ENCODE measurements around the gene E2F6.

E2F6 gene

GRCh38 chr2:11450791-11451190 lies 15.2 kb downstream of the E2F6 start:
- DNase-seq: no peak

GRCh38 chr2:11446733-11447248 lies 19.2 kb downstream of the E2F6 start:
- peak; percentile 69 for DNase-seq

GRCh38 chr2:11444737-11445136 lies 21.2 kb downstream of the E2F6 start:
- no peak for DNase-seq

GRCh38 chr2:11438555-11439080 lies 27.3 kb downstream of the E2F6 start:
- DNase-seq: no peak

- DNase-seq: no peak
These were observed 28.4 kb downstream of the E2F6 start for GRCh38 chr2:11437602-11438001.

- DNase-seq: no peak
These were observed 30.9 kb downstream of the E2F6 start for GRCh38 chr2:11435036-11435435.

GRCh38 chr2:11434443-11434842 lies 31.5 kb downstream of the E2F6 start:
- DNase-seq: no peak

- no peak for DNase-seq
These were observed 32.1 kb downstream of the E2F6 start for GRCh38 chr2:11433822-11434221.

GRCh38 chr2:11430729-11431128 lies 35.2 kb downstream of the E2F6 start:
- DNase-seq: no peak

GRCh38 chr2:11427224-11427623 lies 38.7 kb downstream of the E2F6 start:
- no peak for DNase-seq

GRCh38 chr2:11422901-11423435 lies 43.0 kb downstream of the E2F6 start:
- DNase-seq: no peak

GRCh38 chr2:11422491-11422865 lies 43.5 kb downstream of the E2F6 start:
- no peak for DNase-seq

GRCh38 chr2:11421863-11422490 lies 44.0 kb downstream of the E2F6 start:
- DNase-seq: no peak

- no peak for DNase-seq
These were observed 45.3 kb downstream of the E2F6 start for GRCh38 chr2:11420671-11421070.

GRCh38 chr2:11420190-11420589 lies 45.8 kb downstream of the E2F6 start:
- DNase-seq: no peak

GRCh38 chr2:11419781-11420180 lies 46.2 kb downstream of the E2F6 start:
- DNase-seq: no peak

GRCh38 chr2:11417946-11418585 lies 47.9 kb downstream of the E2F6 start:
- no peak for DNase-seq

GRCh38 chr2:11416931-11417330 lies 49.0 kb downstream of the E2F6 start:
- DNase-seq: no peak

- no peak for DNase-seq
These were observed 49.8 kb downstream of the E2F6 start for GRCh38 chr2:11416186-11416585.

- no peak for DNase-seq
These were observed 51.4 kb downstream of the E2F6 start for GRCh38 chr2:11414372-11415124.

GRCh38 chr2:11412449-11412810 lies 53.5 kb downstream of the E2F6 start:
- DNase-seq: no peak

- DNase-seq: peak; percentile 52
These were observed 54.1 kb downstream of the E2F6 start for GRCh38 chr2:11411768-11412448.

GRCh38 chr2:11411244-11411643 lies 54.7 kb downstream of the E2F6 start:
- no peak for DNase-seq

All from NCI-H2227 treated with DMSO at 0.1 percent for 48 hours (cell line).